Ramos (cell line): Measurements from ENCODE around the gene EIF1.
"Not testable (repeated sequence)": the region's sequence is repeated elsewhere in the genome, so short reads cannot be mapped to it uniquely, and the experiment has no call there.

Experiments used
- in situ Hi-C: fragments of 300-500 bp; cut with MboI; formaldehyde crosslinking; loops from one replicate; pipeline ENCODE4 v1.14.3; 2022; ENCODE audit warnings: low sequenced_read_pairs; ENCODE audit not compliant: unreplicated experiment

EIF1 gene

DNA sequence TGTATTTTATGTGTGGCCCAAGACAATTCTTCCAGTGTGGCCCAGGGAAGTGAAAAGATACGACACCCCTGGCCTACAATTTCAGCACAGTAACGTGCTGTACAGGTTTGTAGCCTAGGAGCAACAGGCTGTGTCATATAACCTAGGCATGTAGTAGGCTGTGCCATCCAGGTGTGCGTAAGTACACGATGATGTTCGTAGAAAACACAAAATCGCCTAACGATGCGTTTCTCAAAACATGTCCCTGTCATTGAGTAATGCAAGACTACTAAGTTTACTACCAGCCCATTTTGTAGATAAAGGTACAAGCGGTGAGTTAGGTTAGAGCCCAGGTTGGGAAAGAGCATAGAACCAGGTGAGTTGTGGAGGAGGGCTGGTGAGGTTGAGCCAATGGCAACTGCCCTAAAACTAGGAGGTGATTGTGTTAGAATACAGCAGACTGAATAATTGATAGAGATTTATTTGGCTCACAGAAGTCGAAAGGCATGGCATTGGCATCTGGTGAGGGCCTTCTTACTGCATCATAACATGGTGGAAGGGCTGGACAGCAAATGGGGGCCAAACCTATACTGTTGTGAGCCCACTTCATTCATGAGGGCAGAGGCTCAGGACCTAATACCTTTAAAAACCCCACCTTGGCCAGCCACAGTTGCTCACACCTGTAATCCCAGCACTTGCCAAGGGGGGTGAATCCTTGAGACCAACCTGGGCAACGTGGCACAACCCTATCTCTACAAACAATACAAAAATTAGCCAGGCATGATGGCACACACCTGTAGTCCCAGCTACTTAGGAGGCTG, 4.2 kb downstream of the EIF1 start:
- in situ Hi-C loops: no loop called here

DNA sequence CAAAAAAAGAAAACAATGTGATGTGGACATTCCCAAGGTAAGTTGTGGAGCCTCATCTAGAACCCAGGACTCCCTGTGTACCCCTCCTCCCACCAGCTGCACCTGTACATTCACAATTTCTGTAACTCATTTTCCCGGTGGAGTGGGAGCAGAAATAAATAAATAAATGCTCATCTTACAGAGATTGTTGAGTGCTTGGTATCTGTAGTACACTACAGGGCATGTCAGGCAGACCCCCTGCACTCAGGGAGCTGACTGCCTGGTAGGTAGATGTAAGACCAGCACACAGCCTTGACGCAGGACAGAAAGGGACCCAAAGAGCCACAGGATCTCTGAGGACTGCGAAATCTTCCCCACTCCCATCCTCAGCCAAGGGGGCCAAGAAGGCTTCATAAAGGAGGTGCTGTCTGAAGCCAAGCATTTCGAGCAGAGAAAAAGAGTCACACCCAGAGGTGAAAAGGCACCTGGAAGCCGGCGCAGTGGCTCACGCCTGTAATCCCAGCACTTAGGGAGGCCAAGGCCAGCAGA, 6.5 kb downstream of the EIF1 start:
- in situ Hi-C loops: no loop called here

DNA sequence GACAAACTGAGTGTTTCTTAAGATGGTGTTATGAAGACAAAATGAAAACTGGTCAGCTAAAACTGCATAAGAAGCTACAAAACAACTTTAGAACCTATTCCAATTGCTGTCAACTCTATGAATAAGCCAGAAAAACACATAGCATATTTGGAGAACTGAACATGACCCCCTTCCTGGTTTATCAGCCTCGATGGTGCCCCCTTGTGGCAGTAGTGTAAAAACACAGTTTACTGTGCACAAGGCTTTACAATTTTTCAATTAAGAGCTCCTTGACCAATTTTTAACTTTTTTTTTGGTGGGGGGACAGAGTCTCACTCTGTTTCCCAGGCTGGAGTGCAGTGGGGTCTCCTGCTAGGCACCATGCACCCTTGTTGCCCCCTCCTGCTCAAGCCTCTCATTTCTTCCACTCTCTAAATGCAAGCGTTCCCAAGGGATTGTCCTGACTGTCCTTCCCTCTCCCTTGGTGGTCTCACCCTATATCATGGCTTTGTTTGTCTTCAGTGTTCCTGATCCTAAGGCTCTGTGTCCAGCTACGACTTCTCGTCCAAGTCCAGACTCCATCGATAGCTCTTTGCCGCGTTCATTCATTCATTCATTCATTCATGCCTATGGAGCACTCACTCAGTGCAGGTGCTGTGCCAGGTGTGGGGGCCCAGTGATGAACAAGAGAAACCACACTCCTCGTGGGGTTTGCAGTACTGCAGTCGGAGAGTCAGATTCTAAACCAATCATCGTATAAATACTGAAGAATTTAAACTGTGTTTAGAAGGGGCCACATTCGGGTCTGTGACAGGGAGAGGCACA, 7.5 kb downstream of the EIF1 start:
- in situ Hi-C loops: no loop called here

DNA sequence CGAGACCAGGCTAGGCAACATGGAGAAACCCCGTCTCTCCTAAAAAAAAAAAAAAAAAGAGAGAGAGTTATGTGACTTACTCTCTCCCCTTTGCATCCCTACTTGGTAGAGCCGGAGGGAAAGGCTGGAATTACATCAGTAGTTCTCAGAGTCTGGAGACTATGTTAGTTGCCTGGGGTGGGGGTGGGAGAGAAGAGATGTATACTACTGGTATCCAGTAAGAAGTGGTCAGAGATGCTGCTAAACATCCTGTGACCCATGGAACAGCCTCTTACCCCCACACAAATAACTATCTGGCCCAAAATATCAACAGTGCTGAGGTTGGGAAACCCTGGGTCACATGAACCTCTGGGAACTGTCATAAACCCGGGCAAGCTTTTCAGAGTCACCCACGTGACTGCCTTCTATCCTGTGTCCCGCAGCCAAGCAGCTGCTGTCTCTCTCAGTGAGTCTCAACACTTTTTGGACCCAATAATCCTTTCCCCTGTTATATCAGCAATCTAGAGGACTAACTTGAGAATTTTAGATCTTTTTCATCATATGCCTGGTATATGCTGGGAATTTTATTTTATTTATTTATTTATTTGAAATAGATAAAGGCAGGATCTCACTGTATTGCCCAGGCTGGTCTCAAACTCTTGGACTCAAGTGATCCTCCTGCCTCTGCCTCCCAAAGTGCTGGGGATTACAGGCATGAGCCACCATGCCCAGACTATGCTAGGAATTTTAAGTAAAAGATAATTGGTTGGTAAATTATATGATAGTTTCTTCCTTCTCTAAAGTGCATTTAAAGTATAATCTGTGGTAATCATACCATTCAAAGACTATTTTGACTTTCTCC, 8.7 kb downstream of the EIF1 start:
- in situ Hi-C loops: no loop called here

DNA sequence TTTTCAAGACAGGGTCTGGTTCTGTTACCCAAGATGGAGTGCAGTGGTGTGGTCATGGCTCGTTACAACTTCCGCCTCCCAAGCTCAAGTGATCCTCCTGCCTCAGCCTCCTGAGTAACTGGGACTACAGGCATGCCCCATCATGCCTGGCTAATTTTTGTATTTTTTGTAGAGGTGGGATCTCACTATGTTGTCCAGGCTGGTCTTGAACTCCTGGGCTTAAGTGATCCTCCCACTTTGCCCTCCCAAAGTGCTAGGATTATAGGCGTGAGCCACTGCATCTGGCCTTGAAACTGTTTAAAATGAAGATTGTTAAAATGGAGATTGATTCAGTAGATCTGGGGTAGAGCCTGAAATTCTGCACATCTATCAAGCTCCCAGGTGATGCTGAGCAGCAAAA, 12.2 kb downstream of the EIF1 start:
- in situ Hi-C loops: not testable (repeated sequence)

DNA sequence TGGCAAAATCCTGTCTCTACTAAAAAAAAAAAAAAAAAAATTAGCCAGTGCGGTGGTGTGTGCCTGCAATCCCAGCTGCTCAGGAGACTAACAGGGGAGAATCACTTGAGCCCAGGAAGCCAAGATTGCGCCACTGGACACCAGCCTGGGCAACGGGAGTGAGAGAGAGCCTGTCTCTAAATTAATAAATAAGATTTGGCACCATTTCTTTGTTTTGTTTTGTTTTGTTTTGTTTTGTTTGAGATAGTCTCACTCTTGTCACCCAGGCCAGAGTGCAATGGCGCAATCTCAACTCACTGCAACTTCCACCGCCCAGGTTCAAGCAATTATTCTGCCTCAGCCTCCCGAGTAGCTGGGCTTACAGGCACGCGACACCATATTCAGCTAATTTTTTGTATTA, 14.0 kb downstream of the EIF1 start:
- in situ Hi-C loops: no loop called here

DNA sequence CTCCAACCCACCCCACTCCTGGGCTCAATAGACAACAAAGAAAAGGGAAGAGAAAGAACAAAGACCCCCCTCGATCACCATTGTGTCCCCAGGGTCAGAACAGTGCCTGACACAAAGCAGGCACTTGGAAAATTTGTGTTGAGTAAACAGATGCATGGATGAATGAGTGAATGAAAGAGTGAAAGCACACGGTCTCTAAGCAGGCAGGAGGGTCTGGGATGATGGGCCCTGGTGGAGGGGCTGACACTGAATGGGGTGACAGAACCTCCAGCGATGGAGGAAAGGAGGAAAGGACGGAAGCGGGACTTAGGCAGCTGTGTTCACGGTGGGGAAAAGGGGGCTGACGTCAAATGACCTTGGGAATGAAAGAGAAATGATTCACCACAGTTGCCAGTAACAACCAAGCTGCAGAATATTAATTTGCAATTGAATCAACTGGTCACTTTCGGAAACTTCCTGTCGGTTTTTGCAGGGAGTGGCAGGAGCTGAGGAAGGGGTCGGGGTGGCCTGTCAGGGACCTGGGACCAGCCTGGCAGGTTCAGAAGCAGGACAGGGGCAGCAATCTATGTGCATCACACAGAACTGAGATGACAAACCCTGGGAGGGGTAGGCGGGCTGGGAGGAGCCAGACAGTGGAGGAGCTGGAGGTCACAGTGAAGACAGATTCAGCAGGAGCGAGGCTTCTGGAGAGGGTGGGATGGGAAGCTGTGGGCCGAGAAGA, 16.7 kb downstream of the EIF1 start:
- in situ Hi-C loops: no loop called here

DNA sequence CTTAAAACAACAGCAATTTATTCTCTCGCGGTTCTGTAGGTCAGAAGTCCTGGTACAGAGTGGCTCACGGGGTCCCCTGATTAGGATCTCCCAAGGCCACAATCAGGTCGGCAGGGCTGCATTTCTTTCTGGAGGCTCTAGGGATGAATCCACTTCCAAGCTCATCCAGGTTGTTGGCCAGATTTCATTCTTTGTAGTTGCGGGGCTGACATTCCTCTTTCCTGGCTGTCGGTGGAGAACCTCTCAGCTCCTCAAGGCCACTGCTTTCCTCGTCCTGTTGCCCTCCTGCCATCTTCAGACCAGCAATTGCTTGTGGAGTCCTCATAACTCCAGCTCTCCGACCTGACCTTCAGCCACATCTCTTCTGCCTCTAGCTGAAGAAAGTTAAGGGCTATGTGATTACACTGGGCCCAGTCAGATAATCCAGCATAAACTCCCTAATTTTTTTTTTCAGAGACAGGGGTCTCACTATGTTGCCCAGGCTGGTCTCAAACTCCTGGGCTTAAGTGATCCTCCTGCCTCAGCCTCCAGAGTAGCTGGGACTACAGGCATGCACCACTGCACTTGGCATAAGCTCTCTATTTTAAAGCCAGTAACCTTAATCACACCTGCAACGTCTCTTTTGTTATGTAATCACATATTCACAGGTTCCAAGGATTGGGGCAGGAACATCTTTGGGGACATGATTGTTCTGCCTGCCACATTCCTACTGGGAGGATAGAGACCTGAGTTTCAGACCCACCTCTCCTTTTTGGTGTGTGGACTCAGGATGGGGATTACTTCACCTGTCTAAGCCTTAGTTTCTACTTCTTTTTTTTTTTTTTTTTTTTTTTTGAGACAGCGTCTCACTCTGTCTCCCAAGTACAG, 19.4 kb downstream of the EIF1 start:
- in situ Hi-C loops: no loop called here

DNA sequence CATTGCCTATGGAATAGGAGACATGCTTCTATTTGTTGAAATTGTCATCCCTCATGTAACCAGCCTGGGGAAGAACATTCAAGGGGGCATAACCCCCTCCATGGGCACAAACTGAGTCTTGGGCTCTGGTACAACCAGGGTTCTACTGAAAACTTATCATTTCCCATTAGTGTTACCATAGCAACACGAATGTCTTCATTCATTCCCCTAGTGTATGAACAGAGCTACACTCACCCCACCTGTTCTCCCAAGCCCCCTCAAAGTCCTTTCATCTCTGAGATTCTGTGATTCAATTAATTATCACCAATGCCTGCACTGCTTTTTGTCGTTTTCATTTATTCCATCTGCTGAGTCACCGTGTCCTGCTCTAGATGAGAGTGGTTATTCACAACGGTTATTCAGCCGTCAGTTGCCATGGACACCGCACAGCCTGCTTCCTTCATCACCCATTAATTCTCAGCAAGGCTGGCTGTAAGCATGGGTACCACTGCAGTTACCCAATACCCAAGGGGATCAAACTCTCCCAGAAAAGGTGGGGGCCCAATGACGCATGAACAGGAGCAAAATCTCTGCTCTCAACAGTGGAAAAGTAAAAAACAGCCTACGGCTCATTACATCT, 21.9 kb downstream of the EIF1 start:
- in situ Hi-C loops: no loop called here

DNA sequence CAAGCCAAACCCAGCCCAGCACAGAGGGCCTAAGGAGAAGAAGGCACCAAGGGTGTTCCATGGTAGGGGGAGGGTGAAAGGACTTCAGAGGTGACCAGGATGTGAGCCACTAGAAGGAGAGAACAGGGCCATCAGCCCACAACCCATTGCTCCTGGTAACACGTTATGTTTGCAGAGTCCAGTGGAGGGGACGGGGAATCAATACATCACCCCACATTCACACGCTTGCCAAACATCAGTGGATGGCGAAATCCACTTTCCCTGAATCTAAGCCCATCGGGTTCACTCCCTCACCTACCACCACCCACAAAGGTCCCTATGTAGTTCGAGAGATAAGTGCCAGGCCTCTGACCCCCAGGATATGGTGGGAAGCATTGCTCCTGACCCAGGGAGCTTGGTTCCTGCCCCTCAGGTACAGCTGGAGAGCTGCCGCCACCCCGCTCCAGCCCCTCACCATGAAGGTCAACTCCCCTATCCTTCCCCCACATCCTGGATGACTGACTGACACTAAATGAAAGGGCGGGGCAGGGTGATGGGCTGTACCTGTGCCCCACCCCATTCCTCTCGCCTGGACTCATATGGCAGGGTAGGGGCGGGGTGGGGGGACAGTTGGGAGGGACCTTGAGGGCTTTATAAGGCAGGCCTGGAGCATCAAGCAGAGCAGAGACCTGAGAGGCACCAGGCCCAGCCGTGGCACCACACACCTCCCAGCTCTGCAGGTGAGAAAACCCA, 23.1 kb downstream of the EIF1 start, which contains the start of gene GAST:
Gene GAST, plus strand, starts transcription at position 663 of the 732 bp plus-strand sequence. CDS start 3,106 bp downstream, outside the sequence.
- in situ Hi-C loops: no loop called here

DNA sequence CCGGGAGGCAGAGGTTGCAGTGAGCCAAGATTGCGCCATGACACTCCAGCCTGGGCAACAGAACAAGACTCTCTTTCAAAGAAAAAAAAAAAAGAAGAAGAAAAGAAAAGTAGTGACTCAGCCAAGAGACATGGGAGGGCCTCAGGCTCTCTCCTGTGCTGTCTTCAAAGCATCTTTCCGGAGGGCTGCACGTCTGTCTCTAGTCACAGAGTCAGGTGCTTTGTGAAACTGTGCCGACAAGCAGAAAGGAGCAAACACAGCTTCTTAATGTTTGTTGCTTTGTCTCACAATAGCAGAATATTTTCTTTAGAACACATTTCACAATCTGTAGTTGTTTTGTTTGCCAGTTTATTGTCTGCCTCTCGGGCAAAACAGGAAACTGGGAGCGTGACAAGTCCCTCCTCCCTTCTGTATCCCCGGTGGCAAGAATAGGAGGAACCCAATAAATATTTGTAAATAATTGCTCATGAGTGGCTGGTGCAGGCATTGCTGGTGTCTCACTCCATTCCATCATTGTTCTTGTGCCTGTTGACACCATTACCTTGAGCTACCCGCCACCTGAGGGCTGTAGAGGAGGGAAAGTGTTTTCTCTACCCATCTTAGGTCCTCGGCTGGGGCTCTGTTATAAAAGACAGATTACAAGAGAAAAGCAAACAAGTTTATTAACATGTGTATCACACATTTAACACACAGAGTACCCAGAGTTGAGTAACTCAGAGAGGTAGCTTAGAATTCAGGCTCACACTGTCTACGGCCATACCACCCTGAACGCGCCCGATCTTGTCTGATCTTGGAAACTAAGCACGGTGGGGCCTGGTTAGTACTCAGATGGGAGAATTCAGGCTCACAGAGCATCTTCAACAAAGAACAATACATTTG, 29.0 kb downstream of the EIF1 start:
- in situ Hi-C loops: no loop called here

DNA sequence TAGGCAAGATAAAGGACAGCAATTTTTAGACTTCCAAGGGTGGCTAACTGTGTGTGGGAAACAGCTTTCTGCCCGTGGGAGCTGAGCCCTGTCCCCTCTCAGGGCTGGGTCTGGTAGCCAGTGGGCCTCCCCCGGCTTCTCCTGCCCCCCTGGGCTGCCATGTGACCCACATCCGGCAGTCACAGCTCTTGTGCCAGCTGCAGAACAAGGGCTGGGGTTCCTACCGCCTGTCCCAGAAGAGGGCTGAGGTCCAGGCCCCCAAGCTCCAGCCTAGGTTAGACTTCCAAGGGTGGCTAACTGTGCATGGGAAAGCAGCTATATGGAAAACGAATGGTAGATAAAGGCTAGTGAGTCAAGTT, 29.6 kb downstream of the EIF1 start:
- in situ Hi-C loops: no loop called here

DNA sequence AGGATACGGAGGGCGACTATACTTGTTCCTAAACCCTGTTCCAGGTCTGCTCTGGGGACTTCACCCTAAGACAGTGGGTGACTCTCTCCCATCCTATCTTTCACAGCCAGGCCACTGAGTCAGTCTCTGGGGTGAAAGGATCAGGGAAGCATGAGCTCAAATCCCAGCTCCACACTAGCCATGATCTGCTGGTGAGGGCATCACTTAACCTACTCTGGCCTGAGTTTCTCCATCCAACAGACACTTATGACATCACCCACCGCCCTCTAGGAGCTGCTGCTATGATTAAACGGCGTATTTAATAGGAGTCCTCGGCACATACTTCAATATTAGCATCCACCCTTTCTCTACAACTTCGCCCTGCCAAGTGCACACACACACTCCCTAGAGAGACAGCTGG, 33.5 kb downstream of the EIF1 start:
- in situ Hi-C loops: no loop called here

DNA sequence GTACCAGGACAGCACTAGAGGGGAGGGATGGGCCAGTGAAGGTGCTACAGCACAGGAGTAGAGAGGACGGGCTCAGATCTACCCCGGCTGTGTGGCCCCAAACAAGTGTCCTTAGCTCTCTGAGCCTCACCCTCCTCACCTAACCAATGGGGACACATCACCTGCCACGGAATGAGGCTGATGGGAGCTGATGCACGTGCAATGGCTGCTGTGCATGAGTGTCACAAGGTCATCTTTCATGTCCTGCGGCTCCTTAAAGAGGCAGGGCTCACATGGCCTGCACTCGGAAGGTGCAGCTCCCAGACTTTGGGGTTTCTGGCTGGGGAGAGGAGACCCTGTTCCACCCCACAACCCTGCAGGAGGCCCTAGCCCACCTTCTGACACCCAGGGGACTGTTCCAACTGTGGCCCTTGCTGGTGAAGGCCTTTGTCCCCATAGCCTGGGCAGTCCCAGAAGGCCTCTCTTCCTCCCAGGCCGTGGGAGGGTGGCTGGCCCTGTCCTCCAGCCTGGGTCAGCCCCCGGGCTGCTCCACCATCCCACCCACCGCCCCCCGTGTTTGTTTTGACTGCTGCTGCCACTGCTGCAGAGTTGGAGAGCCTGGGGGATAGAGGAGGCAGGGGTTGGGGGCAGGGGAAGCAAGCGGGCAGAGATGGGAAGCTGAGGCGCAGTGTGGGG, 35.3 kb downstream of the EIF1 start:
- in situ Hi-C loops: no loop called here

DNA sequence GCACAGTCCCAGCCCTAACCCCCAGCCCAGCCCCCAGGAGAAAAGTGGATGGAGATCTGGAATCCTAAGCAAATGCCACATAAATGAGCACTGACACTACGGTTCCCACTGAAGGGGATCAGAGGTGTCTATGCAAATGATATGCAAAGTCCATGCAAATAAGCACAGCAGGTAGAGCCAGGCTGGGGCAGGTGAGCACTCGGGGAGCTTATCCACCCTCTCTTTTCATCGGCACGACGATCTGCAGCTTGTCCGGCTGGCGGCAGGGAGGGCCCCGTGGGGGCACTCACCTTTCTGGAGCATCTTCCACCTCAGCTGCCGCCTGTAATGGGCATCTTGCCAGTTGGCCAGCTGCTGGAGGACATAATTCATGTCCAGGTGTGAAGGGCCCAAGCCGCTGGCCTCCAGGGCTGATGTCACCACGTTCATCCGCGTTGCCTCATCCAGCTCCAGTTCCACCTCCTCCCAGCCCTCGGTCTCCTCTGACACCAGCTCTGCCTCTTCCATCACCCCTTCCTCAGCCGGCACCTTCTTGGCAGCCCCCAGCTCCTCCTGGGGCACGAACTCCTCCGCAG, 35.9 kb downstream of the EIF1 start:
- in situ Hi-C loops: loop anchor here (25.0 kb wide), 1 partner anchor 388 kb away; the partner anchor contains the start of genes DHX58, HSPB9 and KAT2A

DNA sequence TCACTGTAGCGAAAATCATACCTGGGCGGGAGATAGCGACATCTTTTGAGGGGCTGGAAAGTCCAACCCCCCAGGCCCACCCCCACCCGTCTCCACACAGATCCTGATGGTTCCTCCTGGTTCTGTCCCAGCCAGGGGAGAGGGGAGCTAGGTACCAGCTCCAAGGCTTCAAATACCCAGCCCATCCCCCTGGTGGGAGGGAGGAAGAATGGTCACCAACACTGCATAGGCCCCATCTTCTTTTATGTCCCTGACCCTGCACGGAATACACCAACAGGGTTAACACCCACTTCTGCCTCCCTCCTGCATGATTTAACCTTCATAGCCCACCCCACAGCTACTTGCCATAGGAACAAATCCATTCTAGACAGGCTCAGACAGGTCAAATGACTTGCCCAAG, 36.4 kb downstream of the EIF1 start:
- in situ Hi-C loops: loop anchor here (25.0 kb wide), 1 partner anchor 387 kb away; the partner anchor contains the start of genes DHX58, HSPB9 and KAT2A
